Retinal pigment epithelial cell (primary cell): Measurements from ENCODE around the gene TNIK.

Source experiments
- DNase-seq: peaks from one replicate; pipeline ENCODE4 v3.0.0-alpha.2; 2010; ENCODE audit warnings: low read depth
- H3K4me3 ChIP-seq: 2 replicates; pipeline ENCODE4 v1.5.1; 2011; ENCODE audit warnings: mild to moderate bottlenecking, low read length, control low read depth, moderate library complexity
- CTCF ChIP-seq: conservative IDR thresholded peaks from 2 replicates; pipeline ENCODE4 v1.5.1; 2011; ENCODE audit warnings: low read depth, low read length, control low read depth, inconsistent platforms

Gene TNIK

DNA sequence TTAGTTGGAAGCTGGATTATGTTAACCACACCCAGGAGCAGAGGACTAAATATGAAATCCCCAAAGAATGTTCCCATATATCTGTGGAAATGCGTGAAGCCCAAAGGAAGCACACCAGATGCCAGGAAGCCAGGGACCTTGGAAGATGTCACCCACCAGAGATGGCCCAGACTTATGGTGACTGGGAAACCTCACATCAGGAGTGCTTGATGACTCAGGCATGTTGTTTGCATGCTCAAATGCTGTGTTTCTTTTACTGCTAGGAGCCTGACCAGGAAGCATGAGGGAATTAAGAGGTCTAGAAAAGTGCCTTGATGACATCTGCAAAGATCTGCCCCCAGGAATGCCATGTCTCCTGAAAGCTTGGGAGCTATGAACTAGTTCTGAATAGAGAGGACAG is 324.7 kb downstream of the TNIK start:
- DNase-seq: no peak
- TF ChIP-seq CTCF: no peak
- no peak overlapping the region for H3K4me3 ChIP-seq

GRCh38 chr3:171133796-171134569 is 326.2 kb downstream of the TNIK start:
- no peak for DNase-seq
- H3K4me3 ChIP-seq: no peak overlapping the region
- TF ChIP-seq CTCF: no peak

GRCh38 chr3:171133337-171133736 is 326.9 kb downstream of the TNIK start:
- TF ChIP-seq CTCF: no peak
- no peak overlapping the region for H3K4me3 ChIP-seq
- no peak for DNase-seq

DNA sequence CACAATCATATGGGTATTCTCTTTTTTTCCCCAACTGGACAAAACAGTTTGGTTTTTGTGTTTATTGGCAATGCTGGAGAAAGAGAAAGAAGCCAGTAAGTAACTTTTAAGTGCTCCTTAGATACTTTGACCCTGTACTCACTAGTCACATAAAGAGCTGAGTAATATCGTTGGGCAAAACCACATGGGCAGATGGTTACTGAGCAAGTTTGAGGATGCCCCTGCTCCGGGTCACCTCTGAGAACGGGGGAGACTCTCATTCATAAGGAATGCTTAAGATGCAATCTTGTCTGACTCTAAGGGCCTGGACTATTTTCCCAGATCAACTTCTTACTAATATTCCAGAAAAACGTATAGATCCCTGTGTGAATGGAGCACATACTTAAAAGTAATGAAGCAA is 327.3 kb downstream of the TNIK start:
- DNase-seq: no peak
- TF ChIP-seq CTCF: no peak
- no peak overlapping the region for H3K4me3 ChIP-seq

DNA sequence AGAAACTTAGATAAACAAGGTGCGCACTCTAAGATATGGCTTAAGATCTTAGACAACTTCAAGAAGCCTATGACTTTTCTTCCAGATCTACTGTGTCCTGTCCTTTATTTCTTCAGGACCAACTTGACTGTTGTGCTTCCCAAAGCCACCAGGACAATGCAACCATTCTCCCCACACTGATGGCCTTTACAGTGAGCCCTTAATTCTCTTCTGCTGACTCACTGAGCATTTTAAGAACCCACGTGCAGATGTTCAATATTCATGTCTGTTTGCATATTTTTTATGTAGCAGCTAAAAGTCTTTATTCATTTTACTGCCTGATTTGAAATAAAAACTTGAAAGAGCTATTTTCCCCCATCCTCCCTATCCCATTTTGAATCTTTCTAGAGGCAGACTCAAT is 330.4 kb downstream of the TNIK start:
- TF ChIP-seq CTCF: no peak
- no peak overlapping the region for H3K4me3 ChIP-seq
- no peak for DNase-seq

GRCh38 chr3:171127611-171128010 is 332.6 kb downstream of the TNIK start:
- no peak for TF ChIP-seq CTCF
- DNase-seq: no peak

GRCh38 chr3:171126478-171127209 is 333.6 kb downstream of the TNIK start:
- H3K4me3 ChIP-seq: no peak overlapping the region
- no peak for DNase-seq
- no peak for TF ChIP-seq CTCF

More at GRCh38 chr3:171127611-171128010, 332.6 kb downstream of the TNIK start:
- H3K4me3 ChIP-seq: no peak overlapping the region
